Measurements from ENCODE around the gene PBX1. TPM values are rescaled to one million over a fixed set of nuclear protein-coding genes. Genes with fewer than 3 reads are reported as not detected.

The PBX1 gene
- total RNA-seq, 4 donors from 2014 or later: 15.2 to 48.6 (median 23.5) TPM

- H3K4me3 ChIP-seq: no peak overlapping the region
- DNase-seq: no peak
- TF ChIP-seq CTCF (IDR thresholded peaks at IDR 0.05) (peak in 2 of 6 experiments; percentile 5), POLR2A (IDR thresholded peaks at IDR 0.05) (no peak)
- WGBS, 2 donors: 26 to 53% methylated on average over 5 of the region's 5 CpGs
- no peaks in the 10 kb centered on the region for H3K27me3 ChIP-seq
- H3K27ac ChIP-seq: peak overlapping the region in 3 of 4 donors; percentile 43 to 57 (median 53)
- peaks cover 0 to 71% (median 0%) of the 10 kb centered on the region in 3 donors for H3K36me3 ChIP-seq
- intact Hi-C loops (cut with DNase I): no loop called here
- no peaks in the 10 kb centered on the region for H3K9me3 ChIP-seq
- peaks cover 0 to 20% (median 0%) of the 10 kb centered on the region in 3 donors for H3K4me1 ChIP-seq
Observed at GRCh38 chr1:164823486-164824279, 264.7 kb downstream of the PBX1 start.

GRCh38 chr1:164824542-164824941 lies 265.6 kb downstream of the PBX1 start:
- TF ChIP-seq CTCF (IDR thresholded peaks at IDR 0.05) (no peak), POLR2A (IDR thresholded peaks at IDR 0.05) (no peak)
- H3K9me3 ChIP-seq: no peaks in the 10 kb centered on the region
- no peak overlapping the region for H3K4me3 ChIP-seq
- DNase-seq: no peak
- peaks cover 0 to 22% (median 0%) of the 10 kb centered on the region in 3 donors for H3K4me1 ChIP-seq
- intact Hi-C loops (cut with DNase I): no loop called here
- no peaks in the 10 kb centered on the region for H3K27me3 ChIP-seq
- peak overlapping the region in 3 of 4 donors; percentile 43 to 57 (median 53) for H3K27ac ChIP-seq
- H3K36me3 ChIP-seq: peaks cover 0 to 63% (median 0%) of the 10 kb centered on the region in 3 donors

GRCh38 chr1:164830628-164831027 lies 271.6 kb downstream of the PBX1 start:
- Histone ChIP-seq H3K4me3 (no peak overlapping the region), H3K27ac (peak overlapping the region in 2 of 4 donors; percentile 7 to 38)
- WGBS, 2 donors: 36 to 46% methylated on average over 4 of the region's 4 CpGs

GRCh38 chr1:164834641-164835040 lies 275.7 kb downstream of the PBX1 start:
- H3K36me3 ChIP-seq: peaks cover 0 to 21% (median 0%) of the 10 kb centered on the region in 3 donors
- no peak for DNase-seq
- intact Hi-C loops (cut with DNase I): no loop called here
- no peak overlapping the region for H3K27ac ChIP-seq
- no peak overlapping the region for H3K4me3 ChIP-seq
- no peaks in the 10 kb centered on the region for H3K27me3 ChIP-seq
- TF ChIP-seq POLR2A (IDR thresholded peaks at IDR 0.05): no peak
- no peak for TF ChIP-seq CTCF (IDR thresholded peaks at IDR 0.05)
- WGBS, 2 donors: 0% methylated on average over 1 of the region's 1 CpG
- peaks cover 0 to 31% (median 2%) of the 10 kb centered on the region in 3 donors for H3K4me1 ChIP-seq
- no peaks in the 10 kb centered on the region for H3K9me3 ChIP-seq

More at GRCh38 chr1:164830628-164831027, 271.6 kb downstream of the PBX1 start:
- H3K27me3 ChIP-seq: no peaks in the 10 kb centered on the region
- H3K36me3 ChIP-seq: peaks cover 0 to 8% (median 0%) of the 10 kb centered on the region in 3 donors
- no peak for TF ChIP-seq POLR2A (IDR thresholded peaks at IDR 0.05)
- no peak for TF ChIP-seq CTCF (IDR thresholded peaks at IDR 0.05)
- peaks cover 0 to 20% (median 0%) of the 10 kb centered on the region in 3 donors for H3K4me1 ChIP-seq
- intact Hi-C loops (cut with DNase I): no loop called here
- no peaks in the 10 kb centered on the region for H3K9me3 ChIP-seq
- DNase-seq: no peak

- Histone ChIP-seq H3K27ac (no peak overlapping the region), H3K4me3 (no peak overlapping the region), H3K4me1 (peaks cover 0 to 18% (median 2%) of the 10 kb centered on the region in 3 donors), H3K9me3 (no peaks in the 10 kb centered on the region), H3K27me3 (no peaks in the 10 kb centered on the region), H3K36me3 (peaks cover 0 to 30% (median 0%) of the 10 kb centered on the region in 3 donors)
- no peak for TF ChIP-seq POLR2A (IDR thresholded peaks at IDR 0.05)
- no peak for TF ChIP-seq CTCF (IDR thresholded peaks at IDR 0.05)
- 84 to 88% methylated on average over 7 of the region's 7 CpGs for WGBS, 2 donors
- DNase-seq: no peak
- intact Hi-C loops (cut with DNase I): no loop called here
Observed at GRCh38 chr1:164836614-164837018, 277.6 kb downstream of the PBX1 start.

Data from esophagus squamous epithelium (tissue), 5 donors.